ENCODE results near the gene RBM6.
"Not testable (repeated sequence)": the region's sequence is repeated elsewhere in the genome, so short reads cannot be mapped to it uniquely, and the experiment has no call there.

RBM6 gene, protein sequence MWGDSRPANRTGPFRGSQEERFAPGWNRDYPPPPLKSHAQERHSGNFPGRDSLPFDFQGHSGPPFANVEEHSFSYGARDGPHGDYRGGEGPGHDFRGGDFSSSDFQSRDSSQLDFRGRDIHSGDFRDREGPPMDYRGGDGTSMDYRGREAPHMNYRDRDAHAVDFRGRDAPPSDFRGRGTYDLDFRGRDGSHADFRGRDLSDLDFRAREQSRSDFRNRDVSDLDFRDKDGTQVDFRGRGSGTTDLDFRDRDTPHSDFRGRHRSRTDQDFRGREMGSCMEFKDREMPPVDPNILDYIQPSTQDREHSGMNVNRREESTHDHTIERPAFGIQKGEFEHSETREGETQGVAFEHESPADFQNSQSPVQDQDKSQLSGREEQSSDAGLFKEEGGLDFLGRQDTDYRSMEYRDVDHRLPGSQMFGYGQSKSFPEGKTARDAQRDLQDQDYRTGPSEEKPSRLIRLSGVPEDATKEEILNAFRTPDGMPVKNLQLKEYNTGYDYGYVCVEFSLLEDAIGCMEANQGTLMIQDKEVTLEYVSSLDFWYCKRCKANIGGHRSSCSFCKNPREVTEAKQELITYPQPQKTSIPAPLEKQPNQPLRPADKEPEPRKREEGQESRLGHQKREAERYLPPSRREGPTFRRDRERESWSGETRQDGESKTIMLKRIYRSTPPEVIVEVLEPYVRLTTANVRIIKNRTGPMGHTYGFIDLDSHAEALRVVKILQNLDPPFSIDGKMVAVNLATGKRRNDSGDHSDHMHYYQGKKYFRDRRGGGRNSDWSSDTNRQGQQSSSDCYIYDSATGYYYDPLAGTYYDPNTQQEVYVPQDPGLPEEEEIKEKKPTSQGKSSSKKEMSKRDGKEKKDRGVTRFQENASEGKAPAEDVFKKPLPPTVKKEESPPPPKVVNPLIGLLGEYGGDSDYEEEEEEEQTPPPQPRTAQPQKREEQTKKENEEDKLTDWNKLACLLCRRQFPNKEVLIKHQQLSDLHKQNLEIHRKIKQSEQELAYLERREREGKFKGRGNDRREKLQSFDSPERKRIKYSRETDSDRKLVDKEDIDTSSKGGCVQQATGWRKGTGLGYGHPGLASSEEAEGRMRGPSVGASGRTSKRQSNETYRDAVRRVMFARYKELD
- 179 to 263 reads per million in 2 experiments for total RNA-seq

DNA sequence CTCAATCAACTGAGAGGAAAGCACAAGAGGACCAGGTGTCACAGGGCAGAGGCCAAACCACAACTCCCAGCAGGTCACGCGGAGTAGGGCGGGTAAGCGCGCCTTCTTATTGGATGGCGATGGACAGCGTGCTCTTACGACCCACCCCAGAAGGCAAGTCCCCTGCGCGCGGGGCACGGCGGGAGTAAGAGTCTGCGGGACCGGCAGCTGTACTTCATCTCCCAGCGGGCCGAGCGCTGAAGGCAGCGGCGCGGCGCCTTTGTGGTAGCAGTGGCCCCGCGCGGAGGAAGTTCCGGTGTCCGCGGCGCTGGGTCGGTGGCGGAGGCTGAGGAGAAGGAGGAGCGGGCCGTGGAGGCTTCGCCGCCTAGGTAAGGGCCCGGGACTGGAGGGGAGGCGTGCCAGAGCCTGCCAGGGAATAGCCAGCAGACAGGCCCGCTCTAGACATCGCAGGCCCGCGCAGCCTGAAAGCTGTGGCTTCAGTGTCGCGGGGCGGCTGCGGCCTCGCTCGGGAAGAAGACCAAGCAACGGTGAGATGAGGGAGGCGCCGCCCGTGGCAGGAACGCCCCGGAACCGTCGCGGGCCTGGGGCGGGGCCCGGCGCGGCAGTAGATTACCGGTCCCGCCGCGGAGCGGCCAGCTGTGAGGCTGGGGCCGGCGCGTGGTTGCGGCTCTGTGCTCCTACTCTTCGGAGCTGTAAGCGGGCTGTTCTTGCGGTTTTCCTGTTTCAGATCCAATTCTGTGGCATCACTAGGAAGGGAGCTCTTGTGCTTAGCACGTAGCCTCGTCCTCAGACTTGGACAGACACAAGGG, at the start of gene RBM6:
RBM6 (plus strand) TSS at position 293 of the 809 bp plus-strand sequence. CDS start 22,492 bp downstream, outside the sequence.
- DNase-seq (ENCODE audit: low read depth), result peak; percentile 90

DNA sequence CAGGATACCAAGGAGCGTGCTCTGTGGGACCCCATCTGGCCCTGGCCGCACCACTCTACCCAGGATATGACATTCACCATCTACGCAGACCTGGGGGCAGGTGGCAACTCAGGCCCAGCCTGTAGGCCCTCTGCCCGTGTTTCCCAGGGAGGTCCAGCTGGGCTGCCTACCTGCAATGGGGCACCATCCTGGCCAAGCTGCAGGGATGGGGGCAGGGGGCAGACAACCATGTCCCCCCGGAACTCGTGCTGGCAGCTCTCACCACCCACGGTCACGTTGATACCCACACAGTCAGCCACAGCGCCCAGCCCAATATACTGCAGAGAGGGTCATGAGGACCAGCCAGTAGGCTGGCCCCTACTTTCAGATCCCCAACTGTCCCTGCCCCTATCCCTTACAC, 44.2 kb upstream of the RBM6 start:
- no peak for DNase-seq (ENCODE audit: low read depth)

DNA sequence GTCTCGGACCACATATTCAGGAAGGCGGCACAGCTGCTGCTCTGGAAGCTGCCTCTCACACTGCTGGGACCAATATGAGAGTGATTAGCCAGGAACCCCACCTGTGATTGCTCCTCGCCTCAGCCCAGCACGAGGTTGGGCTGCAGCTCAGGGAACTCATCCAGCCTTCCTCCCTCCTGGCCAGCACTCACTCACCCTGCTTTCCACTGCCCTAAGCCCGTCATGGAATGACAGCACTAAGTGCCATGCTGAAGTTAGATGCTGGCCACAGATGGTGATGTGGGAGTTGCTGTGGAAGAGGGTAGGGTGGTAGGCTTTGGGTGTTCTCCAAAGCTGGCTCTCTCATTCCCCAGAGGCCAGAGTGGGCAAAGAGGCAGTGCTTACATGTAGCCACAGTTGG, 43.6 kb upstream of the RBM6 start:
- DNase-seq (ENCODE audit: low read depth), result no peak

DNA sequence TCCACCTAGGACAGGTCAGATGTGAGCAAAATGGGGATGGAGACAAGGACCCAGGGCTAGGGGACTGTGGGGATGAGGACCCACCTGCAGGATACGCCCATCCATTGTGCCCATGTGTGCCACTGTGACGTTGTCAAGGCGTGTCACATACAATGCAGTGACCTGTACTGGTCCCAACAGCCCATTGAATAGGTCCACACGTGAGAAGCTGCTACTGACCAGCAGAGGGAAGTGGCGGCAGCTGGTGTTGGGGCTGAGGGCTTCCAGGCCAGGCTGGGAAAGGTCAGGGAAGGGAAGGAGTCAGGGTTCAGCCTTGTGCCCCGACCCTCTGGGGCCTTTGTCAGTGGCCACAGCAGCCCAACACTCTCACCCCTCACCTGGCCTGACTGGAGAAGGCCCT, 41.0 kb upstream of the RBM6 start:
- no peak for DNase-seq (ENCODE audit: low read depth)

DNA sequence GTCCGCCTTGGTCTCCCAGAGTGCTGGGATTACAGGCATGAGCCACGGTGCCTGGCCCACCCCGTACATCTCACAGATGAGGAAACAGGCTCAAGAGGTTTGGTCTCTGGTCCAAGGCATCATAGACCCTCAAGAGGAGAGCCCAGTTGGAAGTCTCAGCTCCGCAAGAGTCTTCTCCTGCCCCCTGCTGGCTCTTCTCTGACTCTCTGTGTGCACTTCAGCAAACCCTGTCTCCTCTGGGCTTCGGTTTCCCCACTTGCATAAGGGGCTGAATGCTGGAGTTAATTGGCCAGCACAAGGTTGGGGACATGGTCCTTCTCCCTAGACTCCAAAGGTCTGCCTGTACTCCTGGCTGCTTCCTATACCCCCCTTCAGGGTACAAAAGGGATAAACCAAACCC, 40.1 kb upstream of the RBM6 start:
- no peak for DNase-seq (ENCODE audit: low read depth)

DNA sequence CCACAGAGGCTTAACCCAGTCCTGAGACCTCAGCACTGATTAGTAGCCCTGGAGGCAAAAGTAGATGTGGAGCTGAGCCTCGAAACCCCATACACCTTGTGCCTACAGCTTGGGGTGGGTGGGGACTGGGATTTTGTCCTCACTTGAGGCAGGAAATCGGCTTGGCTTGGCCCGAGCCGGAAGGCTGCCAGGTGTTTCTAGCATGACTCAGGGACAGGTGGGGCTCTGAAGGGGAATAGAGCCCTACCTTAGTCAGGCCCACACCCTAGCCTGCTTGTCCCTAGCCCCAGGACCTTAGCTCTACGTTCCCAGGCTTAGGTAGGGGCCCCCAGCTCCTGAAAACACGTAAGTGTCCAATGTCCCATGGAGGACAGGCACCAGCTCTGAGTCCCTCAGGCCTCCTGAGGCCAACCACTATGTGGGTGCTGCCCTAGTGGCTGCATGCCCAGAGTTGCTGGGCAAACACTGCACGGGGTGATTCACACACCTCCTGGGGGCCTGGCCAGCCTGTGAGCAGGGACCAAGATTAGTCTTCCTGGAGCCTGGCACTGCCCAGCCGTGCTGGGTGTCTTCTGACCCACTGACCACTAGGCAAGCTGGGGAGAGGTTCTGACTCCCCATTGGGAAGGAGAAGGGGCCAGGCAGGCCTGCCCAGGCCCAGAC, 39.3 kb upstream of the RBM6 start:
- no peak for DNase-seq (ENCODE audit: low read depth)

DNA sequence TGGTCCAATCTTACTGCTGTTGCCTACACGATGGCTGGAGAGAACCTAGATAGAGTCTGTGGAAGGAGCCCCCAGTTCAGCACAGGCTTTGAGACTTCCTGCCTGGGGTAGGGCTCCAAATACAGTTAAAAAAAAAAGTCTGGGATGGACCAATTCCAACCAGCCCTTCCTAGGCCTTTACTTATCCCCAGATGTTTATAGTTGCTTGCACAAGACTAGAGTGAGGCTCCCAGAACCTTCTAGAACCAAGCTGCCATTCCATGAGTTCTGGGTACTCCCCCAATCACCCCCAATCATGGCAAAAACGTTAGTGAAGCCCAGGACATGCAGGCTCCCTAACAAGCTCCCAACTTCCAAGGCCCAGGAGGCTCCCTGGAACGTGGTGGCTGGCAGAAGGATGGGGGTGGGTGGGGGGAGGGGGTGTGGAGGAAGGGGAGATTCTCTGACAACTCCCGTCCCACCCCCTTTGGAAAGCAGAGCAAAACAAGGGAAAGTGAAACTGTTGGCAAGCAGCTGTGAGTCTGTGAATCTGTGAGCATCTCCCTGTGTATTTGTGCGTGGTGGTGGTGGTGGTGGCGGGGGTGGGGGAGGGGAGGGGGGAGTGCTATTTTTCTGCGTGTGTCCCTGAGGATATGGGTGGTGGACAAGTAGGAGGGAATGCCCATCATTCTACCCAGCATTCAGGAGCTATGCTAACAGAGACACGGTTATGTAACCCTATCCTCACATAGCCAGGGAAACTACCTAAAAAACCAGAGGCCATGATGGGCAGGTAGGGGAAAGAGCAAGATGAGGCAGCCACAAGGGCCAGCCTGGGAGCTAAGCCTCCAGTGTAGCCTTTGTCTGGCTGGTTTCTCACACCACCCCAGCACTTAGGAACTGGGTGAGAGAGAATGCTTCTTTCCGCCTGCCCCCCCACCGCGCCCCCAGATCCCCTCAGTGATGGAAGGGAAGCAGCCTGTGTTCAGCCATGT, 38.3 kb upstream of the RBM6 start:
- DNase-seq (ENCODE audit: low read depth), result no peak

DNA sequence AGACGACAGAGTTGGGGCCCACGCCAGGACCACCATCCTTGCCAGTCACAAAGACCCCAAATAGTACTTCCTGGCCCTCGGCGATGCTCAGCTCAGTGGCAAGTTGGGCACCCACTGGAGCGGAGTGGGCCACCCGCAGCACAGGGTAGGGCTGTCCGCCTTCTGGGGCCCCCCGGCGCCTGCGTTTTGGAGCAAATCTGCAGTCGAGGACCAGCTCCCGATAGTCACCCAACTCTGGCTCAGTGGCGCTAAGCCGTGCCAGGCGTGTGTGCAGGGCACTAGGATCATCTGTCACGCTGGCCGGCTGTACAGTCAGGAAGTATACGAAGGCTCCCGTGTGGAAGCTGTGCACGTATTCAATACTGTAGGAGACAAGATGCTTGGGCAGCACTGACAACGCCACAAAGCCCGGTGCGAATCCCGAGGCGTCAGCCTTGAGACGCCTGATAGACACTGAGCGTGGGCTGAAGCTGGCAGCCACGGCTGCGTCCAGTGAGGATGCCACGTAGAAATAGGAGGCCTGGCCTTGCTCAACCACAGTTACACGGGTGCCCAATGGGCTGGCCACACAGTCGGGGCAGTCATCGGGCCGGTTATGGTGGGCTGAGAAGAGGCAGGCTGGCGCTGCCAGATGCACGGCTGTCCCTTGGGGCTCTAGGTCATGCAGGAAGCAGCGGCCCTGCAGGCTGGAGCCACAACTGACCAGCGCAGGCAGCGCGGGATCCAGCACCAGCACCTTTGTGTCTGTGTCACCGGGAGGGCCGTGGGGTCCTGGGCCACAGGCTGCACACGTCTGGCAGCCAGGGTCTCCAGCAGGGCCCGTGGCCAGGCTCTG, 37.2 kb upstream of the RBM6 start:
- DNase-seq (ENCODE audit: low read depth), result no peak

DNA sequence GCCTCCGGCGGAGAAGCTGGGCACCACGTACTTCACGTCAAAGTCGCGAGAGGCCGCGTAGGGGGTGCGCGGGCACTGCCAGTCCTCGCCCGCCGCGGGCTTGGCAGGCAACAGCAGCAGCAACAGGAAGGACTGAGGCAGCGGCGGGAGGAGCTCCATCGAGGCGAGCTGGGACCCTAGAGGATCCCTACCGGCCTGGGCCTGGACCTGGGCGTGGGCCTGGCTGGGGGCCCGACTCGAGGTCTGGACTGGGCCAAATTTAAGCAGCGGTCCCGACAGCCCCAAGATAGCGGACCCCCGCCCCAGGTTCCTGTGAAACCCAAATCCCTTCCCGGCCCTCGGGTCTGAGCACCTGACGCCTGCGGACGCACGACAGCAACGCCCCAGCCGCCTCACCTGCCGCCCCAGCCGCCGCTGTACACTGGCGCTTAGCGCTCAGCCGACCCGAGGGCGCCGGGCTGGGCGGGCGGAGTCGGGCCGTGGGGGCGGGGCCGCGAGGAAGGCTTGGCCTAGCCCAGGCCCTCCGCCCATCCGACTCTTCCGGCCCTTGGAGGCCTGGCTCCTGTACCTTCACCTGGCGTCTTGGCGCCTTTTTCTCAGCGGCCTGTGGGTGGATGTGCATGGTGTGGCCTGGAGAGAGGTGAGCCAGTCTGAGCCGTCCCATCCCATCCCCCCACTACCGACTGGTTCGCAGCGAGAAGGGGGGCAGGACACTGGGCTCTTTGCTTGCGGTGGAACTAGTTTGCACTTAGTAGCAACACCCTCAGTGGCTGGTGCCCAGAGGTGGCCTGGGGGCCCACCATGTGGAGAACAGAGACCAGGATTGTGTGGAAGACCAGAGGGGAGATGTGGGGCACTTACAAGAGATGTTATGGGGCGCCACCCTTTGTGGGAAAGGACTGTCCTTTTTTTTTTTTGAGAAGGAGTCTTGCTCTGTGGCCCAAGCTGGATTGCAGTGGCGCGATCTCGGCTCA, 36.2 kb upstream of the RBM6 start, which contains the start of gene MST1R:
MST1R (minus strand) TSS at position 423 of the 974 bp plus-strand sequence; CDS start at position 159, 264 bp downstream.
- peak; percentile 73 for DNase-seq (ENCODE audit: low read depth)

DNA sequence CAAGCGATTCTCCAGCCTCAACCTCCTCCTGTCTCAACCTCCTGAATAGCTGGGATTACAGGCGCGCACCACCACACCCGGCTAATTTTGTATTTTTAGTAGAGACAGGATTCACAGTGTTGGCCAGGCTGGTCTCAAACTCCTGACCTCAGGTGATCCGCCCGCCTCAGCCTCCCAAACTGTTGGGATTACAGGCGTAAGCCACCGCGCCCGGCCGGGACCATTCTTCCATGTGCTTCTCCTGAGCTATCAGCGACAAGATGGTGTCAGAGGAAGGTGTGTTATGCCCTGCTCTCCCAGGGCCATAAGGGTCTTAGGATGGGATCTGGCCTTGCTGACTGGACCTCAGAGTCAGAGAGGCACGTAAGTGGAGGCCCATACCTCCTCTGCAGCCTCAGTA, 35.5 kb upstream of the RBM6 start:
- DNase-seq (ENCODE audit: low read depth), result not testable (repeated sequence)

DNA sequence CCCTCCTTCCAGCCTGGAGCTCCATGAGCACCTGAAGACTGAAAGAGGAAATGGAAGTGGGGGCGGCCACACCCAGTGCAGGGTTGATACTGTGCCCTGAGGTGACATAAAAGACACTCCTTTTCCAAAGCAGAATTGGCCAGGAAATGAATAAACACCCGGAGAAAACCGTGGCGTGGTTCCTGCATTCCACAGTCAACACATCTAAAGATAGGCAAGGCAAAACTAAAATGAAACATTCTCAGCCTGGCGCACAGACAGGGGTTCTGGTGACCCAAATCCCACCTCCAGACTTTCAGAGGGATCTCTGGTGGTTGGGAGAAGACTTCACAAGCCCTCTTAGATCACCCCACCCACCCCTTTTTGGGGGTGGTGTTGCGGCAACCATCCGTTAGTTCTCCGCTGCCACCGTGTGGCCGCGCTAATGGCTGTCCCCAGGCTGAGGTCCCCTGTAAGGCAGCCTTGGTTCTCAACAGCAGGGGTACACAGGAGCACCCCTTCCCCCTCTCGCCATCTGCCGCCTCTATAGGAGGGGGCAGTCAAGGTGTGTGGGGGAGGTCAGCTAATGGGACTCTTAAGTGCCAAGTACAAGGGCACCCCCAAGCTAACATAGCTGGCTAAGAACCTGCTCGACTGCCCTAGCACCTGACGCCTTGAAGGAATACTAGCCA, 33.7 kb upstream of the RBM6 start:
- DNase-seq (ENCODE audit: low read depth), result peak; percentile 21

DNA sequence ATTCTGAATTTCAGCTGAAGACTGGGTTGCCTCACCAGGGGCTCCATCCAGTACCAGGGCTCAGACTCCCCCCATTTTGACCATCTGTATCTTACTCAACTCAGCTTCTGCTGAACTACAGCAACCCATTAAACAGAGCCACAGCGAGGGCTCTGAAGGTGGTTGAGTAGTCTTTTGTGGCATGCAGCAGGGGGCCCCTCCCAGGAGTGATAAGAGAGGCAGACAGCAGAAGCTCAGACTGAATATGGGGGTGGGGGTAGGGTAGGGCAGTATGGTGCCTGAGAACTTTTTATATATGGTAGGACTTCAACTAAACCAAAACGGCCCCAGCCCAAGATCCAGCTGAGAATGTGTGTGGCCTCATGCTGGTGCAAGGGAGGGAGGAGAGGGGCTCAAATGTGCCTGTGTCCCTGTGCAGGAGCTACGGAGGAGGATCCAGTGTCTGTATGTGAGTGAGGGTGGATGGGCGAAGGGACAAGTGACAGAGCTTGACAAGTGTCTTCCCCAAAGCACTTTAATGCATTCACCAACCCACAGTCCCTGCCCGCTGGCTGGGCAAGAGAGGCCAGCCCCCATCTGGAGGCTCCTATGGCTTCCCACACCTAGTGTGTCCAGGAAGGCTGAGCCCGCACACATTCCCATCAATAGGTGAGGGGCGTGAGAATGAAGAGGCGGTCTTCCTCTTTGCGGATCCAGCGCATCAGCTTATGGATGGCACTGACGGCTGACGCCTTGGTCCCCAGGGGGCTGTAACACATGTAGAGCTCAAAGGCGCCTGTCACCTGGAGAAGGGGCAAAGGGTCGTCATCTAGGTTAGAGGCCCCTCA, 31.4 kb upstream of the RBM6 start:
- DNase-seq (ENCODE audit: low read depth), result no peak

DNA sequence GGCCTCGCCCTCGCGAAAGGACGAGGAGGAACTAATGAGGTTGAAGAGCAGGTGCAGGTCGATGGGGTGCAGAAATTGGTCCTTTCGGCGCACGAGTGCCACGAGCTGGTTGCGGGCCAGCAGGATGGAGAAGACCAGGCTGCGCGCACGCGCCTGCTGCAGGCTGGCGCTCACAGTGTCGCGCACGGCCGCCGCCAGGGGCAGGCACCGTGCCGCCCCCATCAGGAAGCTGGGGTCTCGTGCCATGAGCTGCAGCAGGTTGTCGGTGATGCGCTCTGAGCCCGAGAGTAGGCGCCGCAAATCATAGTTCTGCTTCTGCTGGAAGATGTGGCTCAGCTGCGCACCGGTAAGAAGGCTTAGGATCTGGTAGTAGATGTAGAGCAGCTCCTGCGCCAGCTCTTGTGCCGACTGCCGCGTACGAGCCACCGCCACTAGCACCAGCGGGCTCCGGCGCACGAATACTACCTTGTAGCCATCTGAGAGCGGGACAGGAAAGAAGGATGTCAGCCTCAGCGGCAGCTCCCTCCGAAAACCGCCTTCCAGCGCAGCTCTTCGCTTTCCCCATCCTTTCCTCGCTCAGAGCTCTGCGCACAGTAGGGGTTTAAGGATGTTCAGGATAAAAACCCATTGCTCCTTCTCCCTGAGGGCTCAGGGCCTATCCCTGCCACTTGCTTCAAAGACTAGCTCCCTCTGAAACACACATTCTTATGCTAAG, 29.4 kb upstream of the RBM6 start:
- DNase-seq (ENCODE audit: low read depth), result no peak

DNA sequence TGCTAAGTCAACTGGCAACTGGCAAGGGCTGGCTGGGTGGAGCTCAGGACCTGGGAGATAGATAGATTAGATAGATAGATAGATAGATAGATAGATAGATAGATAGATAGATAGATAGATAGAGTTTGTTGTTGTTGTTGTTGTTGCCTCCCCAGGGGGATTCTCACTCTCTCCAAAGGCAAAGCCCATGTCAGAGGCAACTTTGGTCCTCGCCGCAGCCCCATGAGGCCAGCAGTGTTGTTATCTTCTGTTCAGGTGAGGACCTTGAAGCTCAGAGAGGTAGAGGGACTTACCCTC, 28.9 kb upstream of the RBM6 start:
- no peak for DNase-seq (ENCODE audit: low read depth)

DNA sequence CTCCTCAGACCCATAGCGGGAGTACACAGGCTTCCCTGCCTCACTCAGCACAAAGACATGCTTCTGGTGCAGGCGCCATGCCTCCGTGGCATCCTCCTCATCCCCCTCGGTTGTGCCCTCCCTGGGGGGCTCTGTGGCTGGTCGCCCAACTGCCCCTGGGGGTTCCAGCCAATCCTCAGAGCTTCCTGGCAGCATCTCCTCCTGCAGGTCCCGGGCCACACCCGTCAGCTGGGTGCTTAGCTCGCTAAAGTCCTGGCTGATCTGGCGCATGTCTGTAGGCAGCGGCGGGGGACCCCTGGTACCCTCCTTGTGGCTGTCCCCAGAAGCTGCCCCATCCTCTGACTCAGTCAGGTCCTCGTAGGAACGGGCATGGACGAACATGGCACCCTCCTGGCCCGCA, 28.3 kb upstream of the RBM6 start:
- DNase-seq (ENCODE audit: low read depth), result no peak

DNA sequence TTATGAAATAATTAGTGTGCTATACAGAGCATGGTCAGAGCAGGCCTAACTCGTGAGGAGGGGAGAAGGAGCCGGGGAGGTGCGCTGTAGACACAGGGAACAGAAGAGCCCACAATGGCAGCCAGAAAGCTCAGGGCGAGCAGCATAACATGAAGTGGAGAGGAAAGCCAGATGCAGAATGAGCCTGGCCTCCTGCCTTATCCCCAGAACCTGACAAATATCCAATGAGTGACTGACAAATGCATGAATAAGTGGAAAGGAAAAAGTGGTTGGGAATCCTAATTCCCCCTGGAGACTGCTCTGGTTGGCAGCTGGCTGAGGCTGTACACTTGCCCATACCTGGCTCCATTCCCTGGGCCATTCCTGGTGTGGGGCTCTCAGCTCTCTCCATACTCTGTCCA, 27.1 kb upstream of the RBM6 start:
- no peak for DNase-seq (ENCODE audit: low read depth)
